ENCODE results near the gene ACTL7A. TPM values are rescaled to one million over a fixed set of nuclear protein-coding genes. Genes with fewer than 3 reads are reported as not detected.

The ACTL7A gene
- polyA plus RNA-seq, 1 donor, result not detected

GRCh38 chr9:108850293-108850897 lies 11.7 kb upstream of the ACTL7A start:
- DNase-seq, result no peak

- no peak for DNase-seq
Observed at GRCh38 chr9:108851138-108851537, 10.9 kb upstream of the ACTL7A start.

GRCh38 chr9:108852079-108852478 lies 10.0 kb upstream of the ACTL7A start:
- DNase-seq, result no peak

GRCh38 chr9:108854094-108854493 lies 8.0 kb upstream of the ACTL7A start:
- no peak for DNase-seq

GRCh38 chr9:108854641-108855528 lies 7.2 kb upstream of the ACTL7A start:
- DNase-seq, result no peak

- DNase-seq, result no peak
Observed at GRCh38 chr9:108855529-108855886, 6.6 kb upstream of the ACTL7A start.

GRCh38 chr9:108855888-108856287 lies 6.2 kb upstream of the ACTL7A start, which contains the start of gene ACTL7B:
Gene ACTL7B (minus strand): TSS chr9:108855986. CDS start chr9:108855930, 56 bp downstream.
- no peak for DNase-seq

GRCh38 chr9:108857572-108857971 lies 4.5 kb upstream of the ACTL7A start:
- no peak for DNase-seq

GRCh38 chr9:108859459-108860114 lies 2.5 kb upstream of the ACTL7A start:
- DNase-seq, result no peak

GRCh38 chr9:108860354-108860753 lies 1.7 kb upstream of the ACTL7A start:
- no peak for DNase-seq

- DNase-seq, result no peak
Observed at GRCh38 chr9:108860764-108861163, 1.3 kb upstream of the ACTL7A start.

GRCh38 chr9:108861464-108861863 lies 602 bp upstream of the ACTL7A start:
- no peak for DNase-seq

GRCh38 chr9:108863891-108864290 lies 1.8 kb downstream of the ACTL7A start:
- DNase-seq, result no peak

- DNase-seq, result no peak
Observed at GRCh38 chr9:108864446-108864845, 2.4 kb downstream of the ACTL7A start.

GRCh38 chr9:108865037-108865436 lies 3.0 kb downstream of the ACTL7A start:
- no peak for DNase-seq

GRCh38 chr9:108866001-108866420 lies 3.9 kb downstream of the ACTL7A start:
- no peak for DNase-seq

- DNase-seq, result no peak
Observed at GRCh38 chr9:108867116-108867515, 5.0 kb downstream of the ACTL7A start.

- DNase-seq, result no peak
Observed at GRCh38 chr9:108867829-108868228, 5.8 kb downstream of the ACTL7A start.

GRCh38 chr9:108869092-108869725 lies 7.1 kb downstream of the ACTL7A start:
- no peak for DNase-seq

- DNase-seq, result no peak
Observed at GRCh38 chr9:108874058-108874788, 12.2 kb downstream of the ACTL7A start.

- DNase-seq, result no peak
Observed at GRCh38 chr9:108876425-108876824, 14.4 kb downstream of the ACTL7A start.

- DNase-seq, result no peak
Observed at GRCh38 chr9:108877524-108877923, 15.5 kb downstream of the ACTL7A start.
